Esophagus muscularis mucosa (tissue), 3 donors: ENCODE data around the gene EIF2S3.

Experiments
- CTCF ChIP-seq, 3 experiments: fragments of 200-600 bp in 2 of 3; fragments of 450-650 bp in 1 of 3; sonication (generic) in 2 of 3; IDR thresholded peaks; one replicate each; pipeline ENCODE4 v1.5.1; 2017 to 2019; ENCODE audit warnings: antibody characterized with exemption in 3 of 3, mild to moderate bottlenecking in 2 of 3, moderate library complexity in 1 of 3
- POLR2A ChIP-seq: fragments of 450-650 bp; IDR thresholded peaks from one replicate; pipeline ENCODE4 v1.6.1; 2017; ENCODE audit warnings: antibody characterized with exemption, moderate library complexity, mild to moderate bottlenecking, low read depth

DNA sequence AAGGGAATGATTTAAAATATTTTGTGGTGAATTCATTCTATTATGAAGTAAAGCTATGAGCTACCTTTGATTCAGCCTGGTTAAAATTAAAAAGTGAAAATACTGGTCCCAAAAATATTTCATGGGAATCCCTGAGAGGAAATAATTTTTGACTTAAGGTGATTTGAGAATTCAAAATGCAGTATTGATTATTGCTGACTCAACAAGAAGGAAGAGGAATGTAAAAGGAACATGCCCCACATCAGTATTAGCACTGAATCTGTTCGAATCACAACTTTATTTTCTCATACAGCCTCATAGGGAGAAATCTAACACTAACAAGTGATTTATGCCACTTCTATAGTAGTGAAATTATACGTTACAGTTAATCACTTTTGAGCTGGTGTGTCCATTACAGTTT lies 27.7 kb downstream of the EIF2S3 start:
- TF ChIP-seq CTCF (IDR thresholded peaks at IDR 0.05), result no peak
- no peak for TF ChIP-seq POLR2A
